Measurements from ENCODE around the gene HNRNPUL2.

GRCh38 chr11:62716206-62716605 lies 11.1 kb downstream of the HNRNPUL2 start:
- TF ChIP-seq CTCF (IDR thresholded peaks at IDR 0.05) (no peak), POLR2A (IDR thresholded peaks at IDR 0.05) (no peak)
